Measurements from ENCODE around the gene PDE4D. TPM values are rescaled to one million over a fixed set of nuclear protein-coding genes. Genes with fewer than 3 reads are reported as not detected.
"Not testable (repeated sequence)": the region's sequence is repeated elsewhere in the genome, so short reads cannot be mapped to it uniquely, and the experiment has no call there.

The PDE4D gene
- total and polyA plus RNA-seq, 2 donors = 21.2 to 30.3 TPM

DNA sequence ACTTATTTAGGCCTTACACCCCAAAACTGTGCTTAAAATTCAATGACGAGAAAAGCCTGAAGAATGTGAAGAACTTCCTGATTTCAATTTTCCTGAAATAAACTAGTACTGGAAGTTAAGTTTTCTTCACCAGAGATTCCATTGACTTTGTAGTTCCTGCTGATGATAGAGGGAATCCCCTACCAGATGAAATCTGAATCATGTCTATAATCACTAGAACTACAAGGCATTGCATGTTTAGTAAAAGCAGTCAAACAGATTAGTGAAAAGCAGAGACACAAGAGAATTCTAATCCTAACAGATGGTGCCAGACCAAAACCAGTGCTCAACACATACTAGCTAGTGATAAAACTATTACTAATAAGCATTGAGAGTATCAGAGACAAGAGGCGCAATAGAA lies 130.0 kb downstream of the PDE4D start:
- WGBS = 97% methylated on average over 2 of the region's 2 CpGs
- Histone ChIP-seq H3K4me1 (ENCODE audit: control insufficient read depth in 2 of 2, insufficient read depth in 2 of 2, low read length in 2 of 2) (peaks cover 0 to 7% of the 10 kb centered on the region in 2 donors), H3K27ac (ENCODE audit: low read depth in 1 of 2, low read length in 1 of 2) (no peak overlapping the region), H3K9me3 (ENCODE audit: control insufficient read depth in 2 of 2, insufficient read depth in 1 of 2, low read length in 1 of 2) (no peaks in the 10 kb centered on the region), H3K27me3 (ENCODE audit: control insufficient read depth in 2 of 2, insufficient read depth in 1 of 2, low read length in 1 of 2) (peaks cover 0 to 14% of the 10 kb centered on the region in 2 donors), H3K36me3 (ENCODE audit: control insufficient read depth in 2 of 2, insufficient read depth in 2 of 2, low read length in 1 of 2) (no peaks in the 10 kb centered on the region), H3K4me3 (ENCODE audit: low read length in 2 of 2) (no peak overlapping the region)
- DNase-seq (ENCODE audit: low read depth in 6 of 9, low spot score in 9 of 9) = no peak

DNA sequence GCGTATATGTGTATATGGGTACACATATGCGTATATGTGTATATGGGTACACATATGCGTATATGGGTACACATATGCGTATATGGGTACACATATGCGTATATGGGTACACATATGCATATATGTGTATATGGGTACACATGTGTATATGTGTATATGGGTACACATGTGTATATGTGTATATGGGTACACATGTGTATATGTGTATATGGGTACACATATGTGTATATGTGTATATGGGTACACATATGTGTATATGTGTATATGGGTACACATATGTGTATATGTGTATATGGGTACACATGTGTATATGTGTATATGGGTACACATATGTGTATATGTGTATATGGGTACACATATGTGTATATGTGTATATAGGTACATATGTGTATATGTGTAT lies 131.3 kb downstream of the PDE4D start:
- 90% methylated on average over 5 of the region's 5 CpGs for WGBS

DNA sequence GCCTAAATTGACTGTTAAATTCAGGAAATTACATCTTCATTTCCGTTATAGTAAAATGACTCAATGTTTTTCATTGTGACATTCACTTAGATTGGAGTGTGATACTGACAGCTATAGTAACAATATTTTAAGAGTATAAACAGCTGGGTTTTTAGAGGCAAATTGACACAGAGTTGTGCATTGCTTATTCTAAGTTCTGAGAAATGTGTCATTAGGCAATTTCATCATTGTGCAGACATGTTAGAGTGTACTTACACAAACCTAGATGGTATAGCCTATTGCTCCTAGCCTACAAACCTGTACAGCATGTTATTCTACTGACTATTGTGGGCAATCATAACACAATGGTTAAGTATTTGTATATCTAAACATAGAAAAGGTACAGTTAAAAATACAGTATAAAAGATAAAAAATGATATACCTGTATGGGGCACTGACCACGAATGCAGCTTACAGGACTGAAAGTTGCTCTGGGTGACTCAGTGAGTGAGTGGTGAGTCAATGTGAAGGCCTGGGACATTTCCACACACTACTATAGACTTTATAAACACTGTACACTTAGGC lies 132.7 kb downstream of the PDE4D start:
- H3K27ac ChIP-seq (ENCODE audit: low read depth in 1 of 2, low read length in 1 of 2) = no peak overlapping the region
- DNase-seq (ENCODE audit: low read depth in 6 of 9, low spot score in 9 of 9) = no peak
- no peaks in the 10 kb centered on the region for H3K4me1 ChIP-seq (ENCODE audit: control insufficient read depth in 2 of 2, insufficient read depth in 2 of 2, low read length in 2 of 2)
- WGBS = 86% methylated on average over 2 of the region's 2 CpGs
- H3K9me3 ChIP-seq (ENCODE audit: control insufficient read depth in 2 of 2, insufficient read depth in 1 of 2, low read length in 1 of 2) = no peaks in the 10 kb centered on the region
- H3K4me3 ChIP-seq (ENCODE audit: low read length in 2 of 2) = no peak overlapping the region
- no peaks in the 10 kb centered on the region for H3K27me3 ChIP-seq (ENCODE audit: control insufficient read depth in 2 of 2, insufficient read depth in 1 of 2, low read length in 1 of 2)
- H3K36me3 ChIP-seq (ENCODE audit: control insufficient read depth in 2 of 2, insufficient read depth in 2 of 2, low read length in 1 of 2) = no peaks in the 10 kb centered on the region

More for the DNA sequence above, 131.3 kb downstream of the PDE4D start:
- not testable (repeated sequence) for H3K9me3 ChIP-seq (ENCODE audit: control insufficient read depth in 2 of 2, insufficient read depth in 1 of 2, low read length in 1 of 2); H3K27me3 ChIP-seq (ENCODE audit: control insufficient read depth in 2 of 2, insufficient read depth in 1 of 2, low read length in 1 of 2); H3K27ac ChIP-seq (ENCODE audit: low read depth in 1 of 2, low read length in 1 of 2); H3K4me3 ChIP-seq (ENCODE audit: low read length in 2 of 2); H3K36me3 ChIP-seq (ENCODE audit: control insufficient read depth in 2 of 2, insufficient read depth in 2 of 2, low read length in 1 of 2); DNase-seq (ENCODE audit: low read depth in 6 of 9, low spot score in 9 of 9); H3K4me1 ChIP-seq (ENCODE audit: control insufficient read depth in 2 of 2, insufficient read depth in 2 of 2, low read length in 2 of 2)

DNA sequence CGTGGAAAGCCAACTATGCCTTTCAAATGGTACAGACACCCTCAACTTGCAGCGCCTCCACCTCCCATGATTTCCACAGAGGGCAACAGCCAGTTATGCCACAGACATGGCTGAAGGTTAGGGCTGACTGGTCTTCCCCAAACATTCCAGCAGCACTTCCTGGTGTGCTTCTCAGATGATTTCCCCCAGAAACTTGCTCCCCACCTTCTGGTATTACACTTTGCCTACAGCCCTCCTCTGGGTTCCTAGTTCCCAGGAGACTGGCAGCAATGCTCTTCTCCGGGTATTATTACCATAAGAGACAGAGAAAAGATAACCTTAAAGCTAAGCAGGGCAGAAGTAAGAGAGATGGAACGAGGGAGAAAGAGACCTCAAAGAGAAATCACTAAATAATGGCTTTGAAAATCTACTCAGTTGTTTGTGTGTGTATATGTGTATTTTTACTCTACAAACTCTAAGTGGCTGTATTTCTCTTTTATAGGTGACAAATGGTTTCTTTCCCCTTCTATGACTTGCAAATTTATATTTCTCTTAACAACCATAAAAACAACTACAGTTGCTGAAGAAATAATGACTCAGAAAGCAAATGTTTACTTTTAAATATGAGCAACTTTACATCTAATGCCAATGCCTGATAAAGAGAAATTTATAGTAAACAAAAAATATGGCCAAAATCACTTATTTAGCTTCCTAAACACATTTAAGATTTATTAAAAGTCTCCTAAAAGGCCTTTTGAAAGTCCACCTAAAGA lies 133.8 kb downstream of the PDE4D start:
- Histone ChIP-seq H3K27ac (ENCODE audit: low read depth in 1 of 2, low read length in 1 of 2) (no peak overlapping the region), H3K27me3 (ENCODE audit: control insufficient read depth in 2 of 2, insufficient read depth in 1 of 2, low read length in 1 of 2) (no peaks in the 10 kb centered on the region), H3K9me3 (ENCODE audit: control insufficient read depth in 2 of 2, insufficient read depth in 1 of 2, low read length in 1 of 2) (no peaks in the 10 kb centered on the region), H3K4me3 (ENCODE audit: low read length in 2 of 2) (no peak overlapping the region), H3K36me3 (ENCODE audit: control insufficient read depth in 2 of 2, insufficient read depth in 2 of 2, low read length in 1 of 2) (no peaks in the 10 kb centered on the region), H3K4me1 (ENCODE audit: control insufficient read depth in 2 of 2, insufficient read depth in 2 of 2, low read length in 2 of 2) (no peaks in the 10 kb centered on the region)
- 96% methylated on average over 4 of the region's 4 CpGs for WGBS
- no peak for DNase-seq (ENCODE audit: low read depth in 6 of 9, low spot score in 9 of 9)

DNA sequence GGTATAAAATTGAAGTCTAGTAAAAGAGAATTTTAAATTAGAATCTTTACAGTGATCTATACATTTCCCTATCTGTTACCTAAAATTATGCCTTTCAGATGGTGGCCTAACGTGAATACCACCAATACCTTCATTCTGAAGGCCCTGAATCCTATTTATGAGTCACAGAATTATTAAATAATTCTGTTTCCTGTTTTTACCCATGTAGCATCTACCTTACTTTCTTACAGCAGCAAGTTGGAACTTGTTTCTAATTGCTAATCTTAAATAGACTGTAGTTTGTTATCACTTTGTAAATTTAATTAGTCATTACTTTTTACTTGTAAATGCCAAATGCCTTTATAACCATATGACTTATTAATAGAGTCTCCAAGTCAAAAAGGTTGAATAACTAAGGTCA lies 135.0 kb downstream of the PDE4D start:
- Histone ChIP-seq H3K9me3 (ENCODE audit: control insufficient read depth in 2 of 2, insufficient read depth in 1 of 2, low read length in 1 of 2) (no peaks in the 10 kb centered on the region), H3K4me1 (ENCODE audit: control insufficient read depth in 2 of 2, insufficient read depth in 2 of 2, low read length in 2 of 2) (no peaks in the 10 kb centered on the region), H3K27me3 (ENCODE audit: control insufficient read depth in 2 of 2, insufficient read depth in 1 of 2, low read length in 1 of 2) (no peaks in the 10 kb centered on the region), H3K4me3 (ENCODE audit: low read length in 2 of 2) (no peak overlapping the region), H3K27ac (ENCODE audit: low read depth in 1 of 2, low read length in 1 of 2) (no peak overlapping the region), H3K36me3 (ENCODE audit: control insufficient read depth in 2 of 2, insufficient read depth in 2 of 2, low read length in 1 of 2) (no peaks in the 10 kb centered on the region)
- no peak for DNase-seq (ENCODE audit: low read depth in 6 of 9, low spot score in 9 of 9)
- 94% methylated on average over 1 of the region's 1 CpG for whole genome bisulfite sequencing

DNA sequence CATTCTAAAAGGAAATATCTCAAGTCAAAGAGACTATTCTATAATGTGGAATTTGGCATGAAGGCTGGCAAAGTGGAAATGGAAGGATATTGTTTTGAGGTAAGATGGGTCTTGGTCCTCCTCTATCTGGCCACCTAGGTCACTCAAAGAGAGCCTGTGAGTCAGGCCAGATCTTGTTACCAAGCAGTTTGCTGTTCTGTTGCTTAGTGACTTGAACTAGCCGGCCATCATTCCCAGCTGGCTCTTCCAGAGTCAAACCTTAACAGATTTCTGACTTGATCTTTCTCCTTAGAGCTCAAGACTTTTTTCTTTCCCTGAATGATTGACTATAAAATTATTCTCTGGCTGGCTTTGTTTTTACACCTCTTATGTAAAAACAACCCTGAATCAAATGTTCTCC lies 136.1 kb downstream of the PDE4D start:
- H3K4me3 ChIP-seq (ENCODE audit: low read length in 2 of 2) = no peak overlapping the region
- H3K9me3 ChIP-seq (ENCODE audit: control insufficient read depth in 2 of 2, insufficient read depth in 1 of 2, low read length in 1 of 2) = no peaks in the 10 kb centered on the region
- no peak for DNase-seq (ENCODE audit: low read depth in 6 of 9, low spot score in 9 of 9)
- 98% methylated on average over 1 of the region's 1 CpG for WGBS
- H3K36me3 ChIP-seq (ENCODE audit: control insufficient read depth in 2 of 2, insufficient read depth in 2 of 2, low read length in 1 of 2) = no peaks in the 10 kb centered on the region
- no peaks in the 10 kb centered on the region for H3K4me1 ChIP-seq (ENCODE audit: control insufficient read depth in 2 of 2, insufficient read depth in 2 of 2, low read length in 2 of 2)
- no peak overlapping the region for H3K27ac ChIP-seq (ENCODE audit: low read depth in 1 of 2, low read length in 1 of 2)
- H3K27me3 ChIP-seq (ENCODE audit: control insufficient read depth in 2 of 2, insufficient read depth in 1 of 2, low read length in 1 of 2) = no peaks in the 10 kb centered on the region

DNA sequence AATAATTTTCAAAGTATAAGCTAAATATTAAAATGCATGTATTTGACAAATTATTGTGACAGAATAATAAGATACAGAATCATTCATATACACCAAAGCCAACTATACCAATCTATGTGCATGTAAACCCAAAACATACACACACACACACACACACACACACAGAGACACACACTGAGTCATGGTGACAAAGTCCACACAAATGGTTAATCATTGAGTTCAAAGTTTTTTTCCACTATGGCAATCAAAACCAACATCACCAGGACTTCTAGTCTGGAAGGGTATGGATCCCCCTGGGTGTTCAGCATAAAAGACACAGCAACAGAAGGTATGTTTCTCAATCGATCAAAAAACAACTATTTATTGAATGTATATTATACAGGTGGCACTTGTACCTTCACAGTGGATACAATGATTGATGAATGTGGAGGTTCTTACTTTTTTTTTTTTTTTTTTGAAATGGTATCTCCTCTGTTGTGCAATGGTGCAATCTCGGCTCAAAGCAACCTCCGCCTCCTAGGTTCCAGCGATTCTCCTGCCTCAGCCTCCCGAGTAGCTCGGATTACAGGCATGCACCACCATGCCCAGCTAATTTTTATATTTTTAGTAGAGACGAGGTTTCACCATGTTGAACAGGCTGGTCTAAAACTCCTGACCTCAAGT lies 137.0 kb downstream of the PDE4D start:
- Histone ChIP-seq H3K36me3 (ENCODE audit: control insufficient read depth in 2 of 2, insufficient read depth in 2 of 2, low read length in 1 of 2) (no peaks in the 10 kb centered on the region), H3K4me3 (ENCODE audit: low read length in 2 of 2) (no peak overlapping the region), H3K27me3 (ENCODE audit: control insufficient read depth in 2 of 2, insufficient read depth in 1 of 2, low read length in 1 of 2) (no peaks in the 10 kb centered on the region), H3K4me1 (ENCODE audit: control insufficient read depth in 2 of 2, insufficient read depth in 2 of 2, low read length in 2 of 2) (peaks cover 0 to 2% of the 10 kb centered on the region in 2 donors), H3K9me3 (ENCODE audit: control insufficient read depth in 2 of 2, insufficient read depth in 1 of 2, low read length in 1 of 2) (no peaks in the 10 kb centered on the region), H3K27ac (ENCODE audit: low read depth in 1 of 2, low read length in 1 of 2) (no peak overlapping the region)
- DNase-seq (ENCODE audit: low read depth in 6 of 9, low spot score in 9 of 9) = no peak
- WGBS = 98% methylated on average over 7 of the region's 7 CpGs

DNA sequence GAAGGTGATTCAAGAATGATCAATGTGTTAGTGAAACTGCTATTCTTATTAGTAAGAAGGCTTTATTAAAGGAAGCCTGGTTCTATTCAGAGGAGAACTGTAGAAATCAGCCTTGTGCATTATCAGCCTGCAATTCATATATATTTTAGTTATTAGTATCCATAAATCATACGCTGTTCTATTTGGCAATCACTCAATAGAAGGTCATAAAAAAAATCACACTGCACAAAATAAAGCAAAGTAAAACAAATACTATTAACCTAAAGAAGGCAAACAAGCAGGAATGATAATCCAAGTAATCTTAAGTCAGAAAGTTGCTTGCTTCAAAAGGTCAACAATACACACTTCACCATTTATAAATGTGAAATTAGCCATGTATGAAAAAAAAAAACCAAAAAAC lies 138.1 kb downstream of the PDE4D start:
- 96% methylated on average over 1 of the region's 1 CpG for WGBS
- Histone ChIP-seq H3K27ac (ENCODE audit: low read depth in 1 of 2, low read length in 1 of 2) (no peak overlapping the region), H3K27me3 (ENCODE audit: control insufficient read depth in 2 of 2, insufficient read depth in 1 of 2, low read length in 1 of 2) (no peaks in the 10 kb centered on the region), H3K4me1 (ENCODE audit: control insufficient read depth in 2 of 2, insufficient read depth in 2 of 2, low read length in 2 of 2) (peaks cover 0 to 4% of the 10 kb centered on the region in 2 donors), H3K4me3 (ENCODE audit: low read length in 2 of 2) (no peak overlapping the region), H3K36me3 (ENCODE audit: control insufficient read depth in 2 of 2, insufficient read depth in 2 of 2, low read length in 1 of 2) (no peaks in the 10 kb centered on the region), H3K9me3 (ENCODE audit: control insufficient read depth in 2 of 2, insufficient read depth in 1 of 2, low read length in 1 of 2) (no peaks in the 10 kb centered on the region)
- no peak for DNase-seq (ENCODE audit: low read depth in 6 of 9, low spot score in 9 of 9)

DNA sequence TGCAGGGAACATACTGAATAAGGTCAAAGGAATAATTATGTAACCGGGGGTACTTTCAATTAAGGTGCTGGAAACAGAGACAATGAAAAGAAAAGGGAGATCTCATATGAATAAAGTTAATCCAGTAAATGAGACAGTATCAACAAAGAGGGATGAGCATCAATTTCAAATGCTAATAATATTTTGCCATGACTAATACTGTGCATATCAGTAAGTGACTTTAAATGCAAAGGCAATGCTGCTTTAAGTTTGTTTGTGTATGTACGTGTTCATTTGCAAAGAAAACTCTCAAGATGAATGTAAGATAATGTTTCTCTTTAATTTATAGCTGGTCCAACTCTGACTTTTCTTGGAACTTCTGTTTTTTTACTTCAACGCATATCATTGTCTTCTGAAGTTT lies 139.9 kb downstream of the PDE4D start:
- no peak overlapping the region for H3K27ac ChIP-seq (ENCODE audit: low read depth in 1 of 2, low read length in 1 of 2)
- 91% methylated on average over 3 of the region's 3 CpGs for WGBS

More for the DNA sequence above, 139.9 kb downstream of the PDE4D start:
- Histone ChIP-seq H3K4me3 (ENCODE audit: low read length in 2 of 2) (no peak overlapping the region), H3K27me3 (ENCODE audit: control insufficient read depth in 2 of 2, insufficient read depth in 1 of 2, low read length in 1 of 2) (no peaks in the 10 kb centered on the region), H3K9me3 (ENCODE audit: control insufficient read depth in 2 of 2, insufficient read depth in 1 of 2, low read length in 1 of 2) (no peaks in the 10 kb centered on the region), H3K4me1 (ENCODE audit: control insufficient read depth in 2 of 2, insufficient read depth in 2 of 2, low read length in 2 of 2) (peaks cover 0 to 4% of the 10 kb centered on the region in 2 donors), H3K36me3 (ENCODE audit: control insufficient read depth in 2 of 2, insufficient read depth in 2 of 2, low read length in 1 of 2) (no peaks in the 10 kb centered on the region)
- no peak for DNase-seq (ENCODE audit: low read depth in 6 of 9, low spot score in 9 of 9)
